Loucy (cell line): ENCODE results near the gene LRRC25.

ENCODE experiments used
- CTCF ChIP-seq: fragments of 200-600 bp; sonication (generic); conservative IDR thresholded peaks from 2 replicates; pipeline ENCODE4 v1.5.1; 2014; ENCODE audit warnings: mild to moderate bottlenecking, antibody characterized with exemption, low read length
- EZH2phosphoT487 ChIP-seq: fragments of 200-600 bp; IDR thresholded peaks from 2 replicates; pipeline ENCODE4 v1.6.1; 2018; ENCODE audit warnings: antibody characterized with exemption, mild to moderate bottlenecking, moderate library complexity, borderline replicate concordance

GRCh38 chr19:18445262-18445948 is 48.0 kb upstream of the LRRC25 start:
- no peak for TF ChIP-seq CTCF
- no peak for TF ChIP-seq EZH2phosphoT487
